ENCODE measurements around the gene NME8. TPM values are rescaled to one million over a fixed set of nuclear protein-coding genes. Genes with fewer than 3 reads are reported as not detected.

NME8 gene
- total RNA-seq, 1 donor = not detected

GRCh38 chr7:37920849-37921805 is 72.7 kb downstream of the NME8 start:
- H3K27ac ChIP-seq (ENCODE audit: low read depth, low read length) = peak overlapping the region; percentile 48

DNA sequence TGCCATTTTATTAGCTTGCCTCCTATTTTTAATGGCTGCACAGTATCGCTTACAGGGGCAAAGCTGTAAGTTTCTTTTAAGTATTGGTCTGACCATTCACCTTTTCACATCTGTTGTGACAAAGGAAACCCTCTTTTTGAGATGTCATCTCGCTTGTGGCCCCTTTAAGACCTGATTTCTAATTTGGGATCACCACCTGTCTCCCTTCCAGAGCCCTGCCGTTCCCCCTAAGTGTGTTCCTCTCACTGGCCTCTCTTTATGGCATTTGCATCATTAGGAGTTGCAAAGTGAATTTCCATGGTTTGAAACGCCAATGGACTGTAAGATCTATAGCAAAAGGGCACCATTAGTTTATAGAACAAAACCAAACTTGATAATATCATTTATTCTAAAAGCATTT is 73.5 kb downstream of the NME8 start:
- H3K79me2 ChIP-seq (ENCODE audit: insufficient read depth, low read length) = peaks cover 34% of the 10 kb centered on the region
- H3K27me3 ChIP-seq (ENCODE audit: insufficient read depth, low read length) = peaks cover 18% of the 10 kb centered on the region
- peaks cover 5% of the 10 kb centered on the region for H3K9me3 ChIP-seq (ENCODE audit: low read depth, low read length)
- H4K20me1 ChIP-seq (ENCODE audit: insufficient read depth, low read length) = no peaks in the 10 kb centered on the region
- TF ChIP-seq, protein P1, sequence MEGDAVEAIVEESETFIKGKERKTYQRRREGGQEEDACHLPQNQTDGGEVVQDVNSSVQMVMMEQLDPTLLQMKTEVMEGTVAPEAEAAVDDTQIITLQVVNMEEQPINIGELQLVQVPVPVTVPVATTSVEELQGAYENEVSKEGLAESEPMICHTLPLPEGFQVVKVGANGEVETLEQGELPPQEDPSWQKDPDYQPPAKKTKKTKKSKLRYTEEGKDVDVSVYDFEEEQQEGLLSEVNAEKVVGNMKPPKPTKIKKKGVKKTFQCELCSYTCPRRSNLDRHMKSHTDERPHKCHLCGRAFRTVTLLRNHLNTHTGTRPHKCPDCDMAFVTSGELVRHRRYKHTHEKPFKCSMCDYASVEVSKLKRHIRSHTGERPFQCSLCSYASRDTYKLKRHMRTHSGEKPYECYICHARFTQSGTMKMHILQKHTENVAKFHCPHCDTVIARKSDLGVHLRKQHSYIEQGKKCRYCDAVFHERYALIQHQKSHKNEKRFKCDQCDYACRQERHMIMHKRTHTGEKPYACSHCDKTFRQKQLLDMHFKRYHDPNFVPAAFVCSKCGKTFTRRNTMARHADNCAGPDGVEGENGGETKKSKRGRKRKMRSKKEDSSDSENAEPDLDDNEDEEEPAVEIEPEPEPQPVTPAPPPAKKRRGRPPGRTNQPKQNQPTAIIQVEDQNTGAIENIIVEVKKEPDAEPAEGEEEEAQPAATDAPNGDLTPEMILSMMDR (IDR thresholded peaks at IDR 0.05; ENCODE audit: extremely low read depth, low read depth, low read length) = no peak
- no peaks in the 10 kb centered on the region for H3K36me3 ChIP-seq (ENCODE audit: insufficient read depth, low read length)
- no peak for DNase-seq (ENCODE audit: insufficient read length, low spot score, missing footprints)
- H3K4me3 ChIP-seq (ENCODE audit: insufficient read depth, low read length) = peak overlapping the region; percentile 78
- H3K4me1 ChIP-seq (ENCODE audit: insufficient read depth, low read length) = peaks cover 3% of the 10 kb centered on the region
- no peak overlapping the region for H3K27ac ChIP-seq (ENCODE audit: low read depth, low read length)
- H3K4me2 ChIP-seq (ENCODE audit: insufficient read depth, low read length) = peak overlapping the region; percentile 77
- no peak overlapping the region for H2AFZ ChIP-seq (ENCODE audit: low read length)

More at GRCh38 chr7:37920849-37921805, 72.7 kb downstream of the NME8 start:
- Histone ChIP-seq H3K9me3 (ENCODE audit: low read depth, low read length) (peaks cover 5% of the 10 kb centered on the region), H3K4me2 (ENCODE audit: insufficient read depth, low read length) (peak overlapping the region; percentile 77), H3K79me2 (ENCODE audit: insufficient read depth, low read length) (peaks cover 29% of the 10 kb centered on the region), H3K36me3 (ENCODE audit: insufficient read depth, low read length) (no peaks in the 10 kb centered on the region), H3K4me1 (ENCODE audit: insufficient read depth, low read length) (peaks cover 3% of the 10 kb centered on the region), H2AFZ (ENCODE audit: low read length) (peak overlapping the region; percentile 85), H3K27me3 (ENCODE audit: insufficient read depth, low read length) (peaks cover 22% of the 10 kb centered on the region), H3K4me3 (ENCODE audit: insufficient read depth, low read length) (peak overlapping the region; percentile 78), H4K20me1 (ENCODE audit: insufficient read depth, low read length) (no peaks in the 10 kb centered on the region)
- DNase-seq (ENCODE audit: insufficient read length, low spot score, missing footprints) = peak; percentile 48
- TF ChIP-seq, protein P1 (IDR thresholded peaks at IDR 0.05; ENCODE audit: extremely low read depth, low read depth, low read length) = peak; percentile 5

DNA sequence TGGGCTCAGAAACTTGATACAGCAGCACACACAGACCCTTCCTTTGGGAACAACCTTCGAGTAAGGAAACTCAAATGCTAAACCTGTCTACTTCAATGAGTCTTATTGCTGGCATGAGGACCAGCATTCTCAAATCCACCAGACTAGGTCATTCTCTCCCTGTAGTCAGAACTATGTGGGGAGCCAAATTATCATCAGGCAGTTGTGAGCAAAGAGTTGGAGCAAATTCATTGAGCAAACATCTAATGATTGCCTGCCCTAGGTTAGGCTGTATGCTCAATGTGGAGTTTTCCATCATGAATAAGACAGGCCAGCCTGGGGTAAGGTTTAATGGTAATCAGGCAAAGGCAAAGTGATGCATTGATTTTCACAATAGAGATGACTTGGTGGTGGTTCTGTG is 75.6 kb downstream of the NME8 start:
- DNase-seq (ENCODE audit: insufficient read length, low spot score, missing footprints) = no peak

More for the DNA sequence above, 75.6 kb downstream of the NME8 start:
- Histone ChIP-seq H4K20me1 (ENCODE audit: insufficient read depth, low read length) (no peaks in the 10 kb centered on the region), H3K4me1 (ENCODE audit: insufficient read depth, low read length) (peaks cover 20% of the 10 kb centered on the region), H3K27ac (ENCODE audit: low read depth, low read length) (no peak overlapping the region), H2AFZ (ENCODE audit: low read length) (no peak overlapping the region), H3K27me3 (ENCODE audit: insufficient read depth, low read length) (peaks cover 10% of the 10 kb centered on the region), H3K4me2 (ENCODE audit: insufficient read depth, low read length) (no peak overlapping the region), H3K36me3 (ENCODE audit: insufficient read depth, low read length) (no peaks in the 10 kb centered on the region), H3K9me3 (ENCODE audit: low read depth, low read length) (peaks cover 5% of the 10 kb centered on the region), H3K79me2 (ENCODE audit: insufficient read depth, low read length) (peaks cover 42% of the 10 kb centered on the region), H3K4me3 (ENCODE audit: insufficient read depth, low read length) (no peak overlapping the region)
- TF ChIP-seq, protein P1 (IDR thresholded peaks at IDR 0.05; ENCODE audit: extremely low read depth, low read depth, low read length) = no peak
